ENCODE measurements around the gene PLPPR1.

Gene PLPPR1

DNA sequence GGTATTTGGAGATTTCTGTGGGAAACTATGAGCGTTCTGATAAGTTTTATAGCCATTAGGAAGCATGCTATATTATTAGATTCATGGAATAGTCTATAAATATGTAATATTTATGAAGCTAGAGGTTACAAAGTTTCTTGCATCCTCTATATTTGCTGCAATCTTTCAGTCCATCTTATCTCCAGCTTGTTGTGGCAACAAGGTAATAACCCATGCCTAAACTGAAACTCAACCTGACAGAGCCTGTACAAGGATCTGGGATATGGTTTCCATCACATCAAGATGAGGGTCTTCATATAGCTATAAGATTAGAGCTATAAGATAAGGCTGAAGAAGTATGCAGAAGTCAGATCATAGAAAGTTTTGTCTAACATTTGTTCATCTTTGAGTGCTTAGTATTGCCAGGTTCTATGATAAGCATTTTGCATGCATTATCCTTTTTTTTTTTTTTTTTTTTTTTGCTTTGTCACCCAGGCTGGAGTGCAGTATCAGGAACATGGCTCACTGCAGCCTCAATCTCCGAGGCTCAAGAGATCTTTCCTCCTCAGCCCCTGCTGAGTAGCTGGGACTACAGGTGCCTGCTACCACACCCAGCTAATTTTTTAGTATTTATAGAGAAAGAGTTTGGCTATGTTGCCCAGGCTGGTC lies 341.5 kb downstream of the PLPPR1 start:
- no peak for FAIRE-seq
- no peak for DNase-seq (ENCODE audit: insufficient read length, low spot score)

DNA sequence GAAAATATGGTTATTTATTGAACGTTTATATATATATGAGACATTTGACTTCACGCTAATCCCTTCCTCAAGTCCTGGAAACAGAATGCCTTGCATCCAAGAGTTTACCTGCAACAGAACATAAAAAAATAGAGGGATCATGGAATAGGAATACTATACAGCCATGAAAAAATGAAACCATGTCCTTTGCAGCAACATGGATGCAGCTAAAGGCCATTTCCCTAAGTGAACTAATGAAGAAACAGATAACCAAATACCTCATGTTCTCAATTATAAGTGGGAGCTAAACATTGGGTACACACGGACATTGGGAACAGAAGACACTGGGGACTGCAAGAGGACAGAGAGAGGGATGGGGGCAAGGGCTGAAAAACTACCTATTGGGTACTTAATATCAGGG lies 343.3 kb downstream of the PLPPR1 start:
- DNase-seq (ENCODE audit: insufficient read length, low spot score): no peak
- no peak for FAIRE-seq

DNA sequence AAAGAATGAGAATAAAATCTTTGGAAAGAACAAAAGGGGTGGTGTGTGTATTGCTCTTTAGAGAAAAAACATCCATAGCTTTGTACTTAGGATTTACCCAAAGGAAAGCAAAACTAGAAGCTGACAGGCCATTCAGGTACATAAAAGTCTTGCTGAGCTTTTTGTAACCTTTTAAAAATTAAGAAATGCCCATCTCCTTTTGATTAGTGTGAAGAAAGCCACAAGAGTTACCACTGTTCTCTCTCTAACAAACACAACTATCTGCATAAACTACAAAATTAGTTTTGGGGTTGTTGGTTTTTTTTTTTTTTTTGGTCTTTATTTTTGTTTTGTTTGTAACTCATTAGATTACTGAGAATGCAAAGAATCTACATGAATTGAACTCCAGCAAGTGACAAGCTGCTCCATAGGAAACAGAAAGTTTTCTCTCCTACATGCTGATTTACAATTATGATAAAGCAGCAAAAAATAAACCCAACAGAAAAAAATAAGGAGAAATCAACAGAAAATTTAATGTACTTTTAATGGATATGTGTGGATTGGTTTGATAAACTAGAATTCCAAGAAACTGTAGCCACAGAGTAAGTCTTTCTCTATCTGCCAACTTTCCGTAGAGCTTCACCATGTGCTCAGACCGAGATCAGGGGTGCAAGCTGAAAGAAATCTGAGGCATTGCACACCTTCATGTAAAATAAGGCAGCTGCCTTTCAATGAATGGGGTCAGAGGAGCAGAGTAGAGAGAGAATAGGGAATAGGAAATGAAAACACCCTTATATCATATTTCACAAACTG lies 344.0 kb downstream of the PLPPR1 start:
- no peak for DNase-seq (ENCODE audit: insufficient read length, low spot score)
- FAIRE-seq: no peak
